GM12864 (cell line): ENCODE results near the gene PDE4A.
A peak's percentile ranks its signal among the peaks of the same experiment; 100 is the strongest.

Experiments used
- DNase-seq: peaks from one replicate; pipeline ENCODE4 v3.0.0-alpha.2; 2011; ENCODE audit warnings: low read depth
- H3K4me3 ChIP-seq: 2 replicates; pipeline ENCODE4 v1.5.1; 2011; ENCODE audit warnings: mild to moderate bottlenecking, low read depth, low read length, control low read depth
- CTCF ChIP-seq: IDR thresholded peaks from 2 replicates; pipeline ENCODE4 v1.5.1; 2011; ENCODE audit warnings: low read depth, mild to moderate bottlenecking, moderate library complexity, low read length, control low read depth, inconsistent platforms; ENCODE audit errors: missing control alignments

The PDE4A gene

GRCh38 chr19:10430505-10431253 lies 10.3 kb downstream of the PDE4A start:
- no peak for TF ChIP-seq CTCF
- no peak for DNase-seq
- peak overlapping the region; percentile 47 for H3K4me3 ChIP-seq

- H3K4me3 ChIP-seq: peak overlapping the region; percentile 47
- no peak for DNase-seq
- TF ChIP-seq CTCF: peak; percentile 10
These were observed 11.1 kb downstream of the PDE4A start for GRCh38 chr19:10431254-10431942.

GRCh38 chr19:10431943-10432735 lies 11.8 kb downstream of the PDE4A start:
- peak overlapping the region; percentile 47 for H3K4me3 ChIP-seq
- no peak for DNase-seq
- no peak for TF ChIP-seq CTCF

- no peak for TF ChIP-seq CTCF
- DNase-seq: no peak
- H3K4me3 ChIP-seq: peak overlapping the region; percentile 47
These were observed 12.4 kb downstream of the PDE4A start for GRCh38 chr19:10432736-10433130.

GRCh38 chr19:10433131-10433536 lies 12.8 kb downstream of the PDE4A start:
- no peak for TF ChIP-seq CTCF
- no peak for DNase-seq
- H3K4me3 ChIP-seq: no peak overlapping the region

- TF ChIP-seq CTCF: no peak
- no peak overlapping the region for H3K4me3 ChIP-seq
- no peak for DNase-seq
These were observed 19.2 kb downstream of the PDE4A start for GRCh38 chr19:10439588-10439987.
